Subcutaneous adipose tissue (tissue), 4 donors: ENCODE data around the gene PLPP4. TPM values are rescaled to one million over a fixed set of nuclear protein-coding genes. Genes with fewer than 3 reads are reported as not detected.

Experiments used
- total RNA-seq, 4 donors: library from RNA; depleted of rRNA; stranded (reverse); fragments of >200 nt; gene quantifications; one replicate each; pipeline ENCODE4 v1.1.0, GENCODE V29; 2016
- TF ChIP-seq, protein P1 (sequence below): fragments of 450-650 bp; IDR thresholded peaks from one replicate; pipeline ENCODE4 v1.5.1; 2016; ENCODE audit warnings: low read depth, mild to moderate bottlenecking, control low read depth, antibody characterized with exemption, moderate library complexity

The PLPP4 gene
- total RNA-seq, 4 donors from 2014 or later = 2.5 TPM; not detected in 3

DNA sequence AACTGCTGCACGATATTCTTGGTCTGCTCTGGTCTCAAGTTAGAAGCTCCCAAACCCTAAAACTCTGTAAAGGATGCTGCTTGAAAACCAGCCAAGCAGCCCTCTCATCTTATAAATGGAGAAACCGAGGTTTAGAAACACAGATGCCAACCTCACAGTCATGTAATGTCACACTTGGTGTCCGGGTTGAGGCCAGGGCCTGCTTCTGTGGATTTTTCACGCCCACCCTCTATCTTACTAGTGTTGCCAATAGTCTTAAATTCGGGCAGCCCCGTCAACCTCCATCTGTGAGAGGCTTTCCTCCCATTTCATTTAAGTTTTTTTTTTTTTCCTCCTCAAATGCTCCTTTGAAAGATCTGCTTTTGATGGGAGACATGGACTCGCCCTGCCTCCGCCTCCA is 28.9 kb downstream of the PLPP4 start:
- TF ChIP-seq, protein P1, sequence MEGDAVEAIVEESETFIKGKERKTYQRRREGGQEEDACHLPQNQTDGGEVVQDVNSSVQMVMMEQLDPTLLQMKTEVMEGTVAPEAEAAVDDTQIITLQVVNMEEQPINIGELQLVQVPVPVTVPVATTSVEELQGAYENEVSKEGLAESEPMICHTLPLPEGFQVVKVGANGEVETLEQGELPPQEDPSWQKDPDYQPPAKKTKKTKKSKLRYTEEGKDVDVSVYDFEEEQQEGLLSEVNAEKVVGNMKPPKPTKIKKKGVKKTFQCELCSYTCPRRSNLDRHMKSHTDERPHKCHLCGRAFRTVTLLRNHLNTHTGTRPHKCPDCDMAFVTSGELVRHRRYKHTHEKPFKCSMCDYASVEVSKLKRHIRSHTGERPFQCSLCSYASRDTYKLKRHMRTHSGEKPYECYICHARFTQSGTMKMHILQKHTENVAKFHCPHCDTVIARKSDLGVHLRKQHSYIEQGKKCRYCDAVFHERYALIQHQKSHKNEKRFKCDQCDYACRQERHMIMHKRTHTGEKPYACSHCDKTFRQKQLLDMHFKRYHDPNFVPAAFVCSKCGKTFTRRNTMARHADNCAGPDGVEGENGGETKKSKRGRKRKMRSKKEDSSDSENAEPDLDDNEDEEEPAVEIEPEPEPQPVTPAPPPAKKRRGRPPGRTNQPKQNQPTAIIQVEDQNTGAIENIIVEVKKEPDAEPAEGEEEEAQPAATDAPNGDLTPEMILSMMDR = no peak

DNA sequence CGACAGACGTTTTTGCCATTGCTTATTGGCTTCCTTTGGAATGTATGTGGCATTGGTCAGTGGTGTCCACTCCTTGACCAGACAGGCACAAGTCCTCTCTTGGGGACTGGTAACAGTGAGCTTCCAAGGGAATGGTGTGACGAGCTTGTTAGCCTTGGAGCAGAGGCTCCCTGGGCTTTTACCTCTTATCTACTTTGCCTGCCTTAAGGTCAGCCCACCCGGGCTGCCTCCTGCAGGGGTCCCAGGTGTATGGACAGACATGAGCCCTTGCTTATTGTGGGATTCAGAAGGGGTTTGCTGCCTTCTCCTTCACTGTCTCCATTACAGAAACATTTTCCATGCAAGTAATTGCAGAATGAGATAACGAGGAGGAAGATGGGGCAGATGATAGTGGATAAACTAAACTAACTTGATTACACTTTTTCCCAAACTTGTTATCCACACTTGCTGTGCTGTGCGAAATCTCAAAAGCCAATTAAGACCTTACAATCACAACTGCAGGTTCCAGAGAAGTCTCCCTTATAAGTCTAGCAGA is 29.7 kb downstream of the PLPP4 start:
- TF ChIP-seq, protein P1 = no peak

DNA sequence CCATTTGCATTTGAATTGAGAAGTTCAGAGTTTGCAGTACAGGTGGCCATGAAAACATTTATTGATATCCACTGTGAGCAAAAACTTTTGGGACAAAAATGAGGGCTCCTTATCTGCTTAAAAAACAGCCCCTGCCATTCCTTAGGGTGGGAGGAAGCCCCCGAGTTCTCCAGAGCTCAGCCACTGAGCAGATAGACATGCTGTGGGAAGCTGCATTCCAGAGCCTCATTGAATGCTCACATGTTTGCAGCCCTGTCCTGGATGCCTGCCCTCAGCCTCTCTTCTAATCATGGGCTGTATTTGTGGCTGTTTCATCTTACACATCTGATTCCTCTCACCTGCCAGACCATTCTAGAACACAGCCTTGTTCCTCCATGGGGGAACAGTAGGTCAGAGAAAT is 33.3 kb downstream of the PLPP4 start:
- TF ChIP-seq, protein P1 = no peak

DNA sequence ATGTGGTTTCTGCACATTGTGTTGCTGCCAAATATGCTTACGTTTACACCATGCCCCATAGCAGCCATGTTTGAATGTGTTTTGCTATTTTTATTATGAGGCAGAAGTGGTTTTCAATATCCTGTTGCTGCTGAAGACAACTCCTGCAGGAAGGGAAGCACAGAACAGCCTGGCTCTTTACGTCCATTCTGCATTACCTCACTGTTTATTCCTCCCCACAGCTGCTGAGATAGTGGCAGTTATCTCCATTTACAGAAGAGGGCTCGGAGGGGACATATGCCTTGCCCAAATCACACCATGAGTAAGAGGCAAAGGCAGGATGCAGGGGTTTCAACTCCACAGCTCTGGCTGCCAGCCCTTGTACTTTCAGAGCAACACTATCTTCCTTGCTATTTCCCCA is 35.3 kb downstream of the PLPP4 start:
- TF ChIP-seq, protein P1 = no peak

DNA sequence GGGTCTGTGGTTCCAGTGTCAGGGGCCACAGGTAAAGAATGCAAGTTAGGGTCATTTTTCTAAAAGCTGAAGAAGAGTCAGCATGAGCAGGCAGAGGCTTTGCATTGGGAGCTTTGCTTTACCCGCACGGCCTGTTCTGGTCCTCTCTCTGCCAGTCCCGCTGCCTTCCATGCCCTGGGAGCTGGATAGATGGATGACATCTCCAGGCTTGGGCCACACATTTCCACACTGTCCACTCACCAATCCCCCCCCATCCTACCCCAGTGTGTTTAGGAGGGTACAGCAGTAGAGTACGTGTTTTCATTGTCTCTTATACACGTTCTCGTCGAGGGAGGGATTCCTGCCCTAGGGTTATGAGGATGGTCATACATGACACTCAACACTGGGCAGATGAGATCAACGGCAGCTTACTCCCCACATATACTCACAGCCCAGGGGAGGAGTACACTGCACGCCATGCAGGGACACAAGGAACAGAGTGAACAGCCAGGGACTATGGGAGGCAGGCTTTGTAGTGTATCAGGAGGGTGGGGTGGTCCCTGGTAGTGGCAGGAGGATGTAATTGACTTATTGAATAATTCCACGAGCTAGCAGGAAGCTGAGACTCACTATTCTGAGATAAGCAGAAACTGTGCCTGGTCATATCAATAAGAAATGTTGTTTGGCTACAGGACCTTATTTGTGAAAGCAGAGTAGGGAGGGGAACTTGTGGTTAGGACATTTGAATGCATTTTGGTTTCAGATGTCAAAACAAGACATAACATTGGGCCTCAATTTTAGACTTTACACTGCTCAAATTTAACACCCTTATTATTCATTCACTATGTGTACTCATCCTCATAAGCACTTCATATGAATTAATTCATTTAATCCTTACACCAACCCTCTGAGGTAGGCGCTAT is 36.6 kb downstream of the PLPP4 start:
- TF ChIP-seq, protein P1 = no peak

DNA sequence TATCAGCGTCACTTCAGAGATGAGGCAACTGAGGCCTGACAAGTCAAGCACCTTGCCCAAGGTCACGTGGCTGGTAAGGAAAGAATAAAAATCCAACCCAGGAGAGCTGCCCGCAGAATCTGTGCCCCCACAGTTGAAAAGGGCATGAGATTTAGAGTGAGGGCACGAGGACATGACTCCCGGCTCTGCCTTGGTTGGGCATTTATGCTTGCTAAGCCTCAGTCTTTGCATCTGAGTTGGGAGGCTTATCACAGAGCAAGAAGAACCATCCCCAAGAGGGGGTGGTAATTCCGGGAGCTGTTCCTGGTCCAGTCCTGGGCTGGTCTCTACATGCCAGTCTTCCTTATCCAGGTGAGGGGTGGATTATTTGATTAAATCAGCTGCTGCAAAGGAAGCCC is 37.3 kb downstream of the PLPP4 start:
- TF ChIP-seq, protein P1 = no peak

DNA sequence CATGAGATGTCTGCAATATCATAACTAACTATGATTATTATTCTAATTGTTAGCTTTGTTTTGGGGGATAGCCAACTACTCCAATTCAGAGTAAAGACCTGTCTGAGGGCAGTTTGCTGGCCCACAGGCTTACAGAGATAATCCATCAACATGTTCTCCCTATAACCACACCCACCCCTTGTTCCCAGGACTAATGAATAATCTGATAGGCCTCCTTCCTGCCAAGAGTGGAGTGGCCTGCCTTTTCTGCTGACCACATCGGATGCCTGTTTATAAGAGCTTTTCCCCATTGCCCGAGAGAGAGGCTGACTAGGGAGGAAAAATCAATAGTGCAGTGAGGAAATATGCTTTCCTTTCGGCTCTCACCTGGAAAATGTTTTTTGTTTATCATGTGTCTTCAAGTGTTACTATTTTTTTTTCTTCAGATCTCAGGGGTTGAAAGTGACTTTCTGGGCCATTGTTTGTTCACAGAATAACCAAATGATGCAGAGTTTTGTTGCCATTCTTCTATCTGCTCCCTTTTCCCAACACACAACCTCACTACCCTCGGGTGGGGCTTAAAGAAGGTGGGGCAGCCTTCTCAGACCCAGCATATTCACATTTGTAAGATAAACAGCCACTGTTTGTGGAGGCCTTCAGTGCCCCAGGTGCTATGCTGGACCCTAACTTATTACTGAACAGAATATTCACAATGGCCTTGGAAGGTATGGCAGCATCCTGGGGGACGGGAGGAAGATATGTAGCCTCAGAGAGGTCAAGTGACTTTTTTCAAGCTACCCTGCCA is 38.4 kb downstream of the PLPP4 start:
- TF ChIP-seq, protein P1 = no peak
